Activated CD4-positive, CD25-positive, alpha-beta regulatory T cell (primary cell): Measurements from ENCODE around the gene TELO2.

Source experiments
- DNase-seq, 4 experiments: peaks; one replicate each; lab custom pipeline; 2025; lab: John Stamatoyannopoulos, UW

TELO2 gene

DNA sequence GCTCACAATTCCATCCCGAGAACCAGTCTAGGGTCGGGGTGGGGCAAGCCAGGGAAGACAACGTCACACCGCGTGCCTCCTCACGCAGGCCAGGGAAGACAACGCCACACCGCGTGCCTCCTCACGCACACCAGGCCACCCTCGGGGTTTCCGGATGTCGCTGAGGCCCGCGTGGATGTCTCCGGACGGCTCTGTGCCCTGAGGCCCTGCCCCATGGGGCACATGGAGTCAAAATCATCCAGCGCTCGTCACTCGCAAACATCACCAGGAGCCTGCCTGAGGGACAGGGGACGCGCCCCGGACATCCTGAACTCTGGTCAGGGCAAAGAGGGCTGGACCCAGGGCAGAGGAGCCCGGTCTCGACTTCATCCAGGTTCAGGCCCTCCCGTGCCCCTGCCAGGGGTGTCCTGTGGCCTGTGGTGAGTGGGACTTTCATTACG is 44.0 kb downstream of the TELO2 start:
- DNase-seq, result no peak

DNA sequence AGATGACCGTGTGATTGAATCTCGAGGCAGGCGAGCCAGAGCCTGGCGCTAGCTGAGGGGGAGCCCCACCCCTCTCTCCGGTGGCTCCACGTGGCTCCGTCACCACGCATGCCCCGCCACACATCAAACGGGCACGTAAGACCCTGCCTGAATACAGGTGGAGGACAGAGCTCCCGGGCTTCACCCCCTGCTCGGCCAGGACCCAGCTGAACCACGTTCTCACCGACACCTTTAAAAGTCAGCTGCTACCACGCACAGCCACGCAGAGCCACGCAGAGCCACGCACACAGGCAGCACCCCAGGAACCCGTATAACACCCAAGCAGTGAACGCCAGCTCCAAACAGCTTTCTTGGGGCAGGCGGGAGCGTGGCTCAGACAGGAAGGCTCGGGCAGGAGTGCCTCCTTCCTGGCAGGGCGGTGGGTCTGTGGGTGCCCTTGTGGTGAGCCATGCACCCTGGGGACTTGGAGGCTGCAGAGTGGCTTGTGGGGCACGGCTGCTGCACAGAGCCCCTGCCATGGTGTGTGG is 44.7 kb downstream of the TELO2 start:
- DNase-seq, result no peak

DNA sequence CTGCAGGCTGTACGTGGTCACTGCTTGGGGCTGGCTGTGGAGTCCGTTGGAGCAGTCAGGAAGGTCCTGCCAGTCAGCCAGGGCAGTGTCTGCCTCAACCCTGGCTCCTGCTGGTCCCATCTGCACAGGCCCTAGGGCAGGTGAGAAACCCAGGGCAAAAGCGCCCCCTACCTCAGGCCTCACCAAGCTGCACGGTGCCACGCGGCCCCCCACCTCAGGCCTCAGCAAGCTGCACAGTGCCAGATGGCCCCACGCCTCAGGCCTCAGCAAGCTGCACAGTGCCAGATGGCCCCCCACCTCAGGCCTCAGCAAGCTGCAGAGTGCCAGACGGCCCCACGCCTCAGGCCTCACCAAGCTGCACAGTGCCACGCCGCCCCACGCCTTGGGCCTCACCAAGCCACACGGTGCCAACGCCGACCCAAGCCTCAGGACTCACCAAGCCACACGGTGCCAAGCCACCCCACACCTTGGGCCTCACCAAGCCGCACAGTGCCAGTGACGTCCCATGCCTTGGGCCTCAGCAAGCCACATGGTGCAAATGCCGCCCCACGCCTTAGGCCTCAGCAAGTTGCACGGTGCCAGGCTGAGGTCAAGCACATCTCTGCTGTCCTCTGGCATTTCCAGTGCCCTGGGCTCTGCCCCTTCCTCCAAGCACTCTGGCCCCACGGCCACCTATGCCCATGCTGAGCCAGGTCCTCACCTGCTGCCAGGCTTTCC is 45.8 kb downstream of the TELO2 start:
- DNase-seq, result no peak

DNA sequence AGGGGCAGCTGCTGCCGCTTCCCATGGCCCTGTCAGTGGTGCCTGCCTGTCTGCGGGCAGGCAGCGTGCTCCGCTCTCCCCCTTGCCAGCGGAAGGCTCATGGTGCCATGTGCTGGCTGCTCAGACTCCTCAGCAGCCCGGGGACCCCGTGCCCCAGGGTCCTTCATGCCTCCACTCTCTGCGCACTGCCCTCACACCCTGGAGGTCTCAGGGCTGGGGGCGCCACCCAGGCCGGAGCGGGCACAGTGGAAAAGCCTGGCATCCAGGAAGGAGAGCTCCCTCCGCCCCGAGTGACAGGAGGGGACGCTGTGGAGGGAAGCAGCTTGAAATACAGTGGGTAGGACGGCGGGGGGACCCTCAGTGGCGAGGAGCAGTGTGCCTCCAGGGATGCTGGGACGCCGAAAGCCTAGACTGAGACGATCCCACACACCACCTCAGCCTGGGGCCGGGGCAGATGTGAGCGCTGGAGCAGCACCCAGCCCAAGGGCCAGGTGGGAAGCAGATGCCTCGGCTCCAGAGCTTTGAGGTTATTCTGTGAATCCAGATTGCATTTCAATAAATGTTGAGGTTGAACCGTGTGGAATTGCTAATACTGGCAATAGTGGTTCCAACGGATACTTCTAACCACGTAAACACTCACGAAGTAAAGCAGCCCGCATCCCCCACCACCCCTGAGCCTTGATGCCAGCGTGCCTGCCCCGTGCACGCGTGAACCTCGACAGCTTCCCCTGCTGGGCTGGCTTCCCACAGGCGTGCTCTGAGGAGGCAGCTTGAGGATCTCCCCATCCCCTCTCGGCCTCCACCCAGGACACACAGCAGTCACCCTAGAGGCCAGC is 46.8 kb downstream of the TELO2 start:
- no peak for DNase-seq

DNA sequence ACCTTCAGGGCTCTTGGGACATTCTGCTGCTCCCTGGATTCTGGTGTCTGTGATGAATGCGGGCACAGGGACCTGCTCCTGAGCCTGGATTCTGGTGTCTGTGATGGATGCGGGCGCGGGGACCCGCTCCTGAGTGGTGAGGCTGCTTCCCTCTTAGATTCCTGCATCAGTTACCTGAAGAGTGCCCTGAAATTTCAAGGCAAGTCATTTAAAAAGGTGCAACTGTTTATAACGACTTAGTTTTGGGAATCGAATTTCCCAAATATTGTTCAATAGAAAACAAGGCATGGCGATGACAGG is 47.3 kb downstream of the TELO2 start:
- DNase-seq, result no peak

DNA sequence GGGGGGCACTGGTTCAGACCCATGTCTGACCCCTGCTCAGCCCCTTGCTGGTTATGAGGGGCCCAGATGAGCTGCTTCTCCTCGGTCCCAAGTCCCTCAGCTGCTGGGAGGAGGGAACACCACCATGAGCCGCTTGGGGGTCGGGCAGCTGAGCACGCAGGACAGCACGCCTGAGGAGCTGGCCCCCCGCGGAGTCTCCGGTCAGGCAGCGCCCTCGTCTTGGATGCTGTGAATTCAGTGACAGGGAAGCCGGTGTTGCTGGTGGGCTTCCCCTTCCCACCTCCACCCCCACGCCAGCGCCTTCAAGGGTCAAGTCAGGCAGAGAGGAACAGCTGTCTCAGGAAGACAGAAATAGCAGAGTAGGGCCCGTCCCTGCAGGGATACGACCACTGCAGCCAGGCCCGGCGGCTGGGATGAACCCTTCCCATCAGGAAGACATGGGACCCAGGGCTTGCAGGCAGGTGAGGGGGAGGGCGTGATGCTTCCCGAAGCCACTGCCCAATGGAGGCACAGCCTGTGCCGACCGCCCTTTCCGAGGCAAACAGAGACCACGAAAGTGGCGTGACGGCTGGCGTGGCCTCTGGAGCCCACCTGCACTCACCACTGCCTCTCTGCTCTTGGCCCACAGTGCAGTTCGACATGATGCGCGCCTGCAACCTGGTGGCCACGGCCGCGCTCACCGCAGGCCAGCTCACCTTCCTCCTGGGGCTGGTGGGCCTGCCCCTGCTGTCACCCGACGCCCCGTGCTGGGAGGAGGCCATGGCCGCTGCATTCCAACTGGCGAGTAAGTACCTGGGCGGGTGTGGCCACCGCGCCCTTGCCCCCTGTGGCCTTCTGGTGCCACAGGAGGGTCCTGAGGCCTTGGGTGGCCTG is 48.4 kb downstream of the TELO2 start:
- DNase-seq, result no peak

DNA sequence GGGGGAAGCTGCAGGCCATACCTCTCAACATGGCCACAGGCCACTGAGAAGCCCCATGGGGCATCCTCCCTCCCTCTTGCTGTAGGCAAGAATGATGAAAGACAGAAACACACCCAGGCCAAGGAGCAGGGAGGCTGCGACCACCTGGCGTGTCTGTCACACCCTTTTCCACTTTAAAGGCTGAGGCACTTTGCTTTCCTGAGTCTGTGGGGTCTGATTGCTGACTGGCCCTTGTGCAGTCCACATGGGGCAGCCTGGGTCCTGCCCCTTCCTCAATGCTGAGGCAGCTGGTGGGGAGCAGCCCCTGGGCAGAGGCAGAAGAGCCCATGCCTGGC is 49.0 kb downstream of the TELO2 start:
- no peak for DNase-seq

DNA sequence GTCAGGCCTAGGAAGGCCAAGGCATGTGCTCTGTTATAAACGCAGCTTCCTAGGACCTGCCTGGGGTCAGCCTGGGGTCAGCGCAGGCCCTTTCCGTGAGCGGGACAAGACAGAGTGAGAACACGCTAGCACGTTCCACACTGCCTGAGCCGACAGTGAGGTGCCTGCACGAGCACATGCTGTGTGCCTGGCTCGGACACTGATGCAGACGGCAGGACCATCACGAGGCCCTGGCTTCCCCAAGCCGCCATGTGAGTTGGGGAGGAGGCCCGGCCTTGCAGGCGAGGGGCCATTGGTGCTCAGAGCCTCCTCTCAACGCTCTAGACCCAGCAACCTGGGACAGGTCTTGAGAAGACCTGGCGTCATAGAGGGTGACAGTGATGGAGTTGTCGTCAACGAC is 49.4 kb downstream of the TELO2 start:
- no peak for DNase-seq

DNA sequence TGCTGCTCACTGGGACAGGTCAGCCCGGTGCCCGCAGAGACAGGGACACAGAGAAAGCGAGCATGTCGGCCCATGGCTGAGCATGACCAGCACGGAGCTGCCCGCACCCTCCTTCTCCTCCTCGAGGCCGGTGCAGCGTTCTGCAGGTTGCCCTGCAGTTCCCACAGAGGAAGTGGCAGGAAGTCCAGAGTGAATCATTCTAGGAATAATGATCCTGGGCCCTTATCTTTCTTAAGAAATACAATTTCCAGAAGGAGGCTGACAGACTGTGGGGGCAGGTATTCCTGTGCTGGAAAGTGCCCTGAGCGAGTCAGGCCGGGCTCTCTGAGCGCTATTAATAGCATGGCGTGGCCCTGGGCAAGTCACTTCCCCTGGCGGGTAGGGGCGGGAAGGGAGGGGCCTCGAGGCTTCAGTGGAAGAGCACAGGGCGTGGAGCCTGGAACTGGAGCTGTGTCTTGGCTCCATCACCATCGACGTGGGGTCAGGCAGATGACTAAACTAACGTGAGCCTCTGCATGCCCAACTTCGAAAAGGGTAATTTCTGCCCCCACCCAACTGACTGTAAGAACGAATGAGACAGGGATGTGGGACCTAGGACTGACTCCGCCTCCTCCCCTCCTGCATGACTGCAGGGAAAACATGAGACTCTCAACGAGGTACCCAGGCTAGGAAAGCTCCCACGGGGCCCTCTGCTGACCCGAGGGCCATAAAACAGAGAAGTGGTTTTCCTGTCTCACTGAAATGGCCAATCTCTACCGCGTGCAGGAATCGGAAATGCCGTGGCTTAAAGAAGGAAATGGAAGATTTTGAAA is 50.1 kb downstream of the TELO2 start:
- peak in 1 of 4 experiments; percentile 58 for DNase-seq

DNA sequence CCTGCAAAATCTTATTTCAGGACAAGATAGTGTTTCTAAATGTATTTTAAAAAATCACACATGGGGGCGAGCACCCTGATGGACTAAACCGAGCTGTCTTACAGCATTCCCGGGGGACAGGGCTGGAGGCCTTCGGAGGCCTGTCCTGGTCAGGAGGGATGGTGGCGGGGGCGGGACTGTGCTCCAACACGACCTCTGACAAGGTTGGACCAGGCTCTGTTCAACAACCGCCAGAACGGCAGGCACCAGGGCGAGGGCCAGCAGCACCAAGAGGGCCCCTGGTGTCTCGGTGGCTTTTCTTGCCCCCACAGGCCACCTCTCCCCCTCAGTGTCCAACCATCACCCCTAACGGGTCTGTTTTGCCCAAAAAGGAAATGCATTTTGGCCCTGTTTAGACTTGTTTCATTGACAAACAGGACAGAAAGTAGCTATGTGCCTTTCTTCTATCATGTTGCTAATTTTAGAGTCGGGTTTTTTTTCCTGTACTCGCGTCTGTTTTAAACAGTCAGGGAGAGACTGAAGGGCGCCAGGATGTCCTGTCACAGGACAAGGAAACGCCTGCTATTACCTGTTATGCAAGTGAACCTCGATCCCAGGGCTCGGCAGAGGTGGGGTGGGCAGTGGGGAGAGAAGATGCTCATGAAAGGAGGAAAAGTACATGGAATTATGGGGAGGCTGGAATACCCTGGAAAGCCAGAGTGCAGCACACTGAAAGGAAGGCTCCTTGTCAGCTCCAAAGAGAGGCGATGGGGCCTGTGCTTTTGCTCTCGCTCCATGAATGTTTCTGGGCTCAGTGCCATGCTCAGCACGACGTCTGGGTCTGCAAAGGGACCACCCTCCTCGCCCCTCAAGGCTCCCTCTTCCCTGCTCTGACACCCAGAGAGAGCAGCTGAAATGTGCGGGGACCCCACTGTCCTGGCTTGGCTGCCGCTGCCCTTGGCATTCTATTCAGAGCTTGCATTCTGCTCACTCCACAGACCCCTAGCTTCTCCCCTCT is 52.2 kb downstream of the TELO2 start:
- DNase-seq, result no peak

DNA sequence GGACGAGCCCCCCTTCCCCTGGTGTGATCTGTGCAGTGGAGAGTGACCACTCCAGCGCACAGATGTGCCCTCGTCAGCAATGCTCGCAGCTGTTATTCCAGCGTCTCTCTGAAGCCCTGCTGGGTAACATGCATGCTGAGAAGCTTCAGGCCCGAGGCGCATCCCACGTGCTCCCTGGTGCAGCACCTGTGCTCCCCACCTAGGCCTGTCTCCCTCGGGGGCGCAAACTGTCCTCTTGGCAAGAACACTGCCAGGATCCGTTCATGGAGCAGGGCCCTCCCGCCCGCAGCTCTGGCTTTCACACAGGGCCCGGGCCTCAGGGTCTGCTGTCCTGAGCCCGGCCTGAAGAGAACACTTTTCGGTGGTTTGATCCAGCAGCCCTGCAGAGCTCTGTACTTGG is 53.3 kb downstream of the TELO2 start:
- no peak for DNase-seq

DNA sequence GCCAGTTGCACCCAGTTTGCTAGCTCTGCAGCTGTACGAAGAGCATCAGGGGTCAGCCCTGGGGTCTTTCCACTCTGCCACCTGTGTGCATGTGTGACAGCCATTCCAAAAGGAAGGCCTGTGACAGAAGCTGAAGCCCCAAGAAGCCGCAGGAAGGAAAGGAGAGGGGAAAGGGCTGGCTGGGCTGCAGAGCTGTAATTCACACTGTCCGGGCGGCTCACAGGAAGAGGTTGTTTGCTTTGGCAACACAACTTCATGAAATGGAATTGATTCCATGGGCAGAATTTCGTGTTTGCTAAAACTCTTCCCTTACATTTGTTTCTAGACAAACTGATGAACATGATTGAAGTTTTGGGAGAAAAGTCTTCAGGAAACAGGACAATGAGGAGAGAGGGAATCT is 55.1 kb downstream of the TELO2 start:
- DNase-seq, result no peak

DNA sequence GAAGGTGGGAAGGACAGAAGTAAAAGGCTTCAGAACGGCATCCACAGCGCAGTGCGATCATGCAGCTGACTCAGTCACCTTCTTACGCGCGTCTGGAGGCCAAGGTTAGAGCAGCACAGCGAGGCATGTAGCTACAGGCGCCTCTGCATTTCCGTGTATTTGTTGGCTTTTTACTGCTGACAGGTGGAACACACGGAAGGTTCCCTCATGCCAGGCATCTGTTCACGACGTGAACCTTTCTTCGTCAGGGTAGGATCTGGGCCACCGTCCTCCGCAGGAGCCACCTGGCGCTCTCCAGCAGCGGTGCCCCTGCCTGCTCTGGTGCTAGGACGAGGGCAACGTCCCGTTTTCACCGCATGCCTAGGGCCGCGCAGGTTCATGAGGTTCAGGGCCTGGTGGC is 55.6 kb downstream of the TELO2 start:
- DNase-seq, result no peak

DNA sequence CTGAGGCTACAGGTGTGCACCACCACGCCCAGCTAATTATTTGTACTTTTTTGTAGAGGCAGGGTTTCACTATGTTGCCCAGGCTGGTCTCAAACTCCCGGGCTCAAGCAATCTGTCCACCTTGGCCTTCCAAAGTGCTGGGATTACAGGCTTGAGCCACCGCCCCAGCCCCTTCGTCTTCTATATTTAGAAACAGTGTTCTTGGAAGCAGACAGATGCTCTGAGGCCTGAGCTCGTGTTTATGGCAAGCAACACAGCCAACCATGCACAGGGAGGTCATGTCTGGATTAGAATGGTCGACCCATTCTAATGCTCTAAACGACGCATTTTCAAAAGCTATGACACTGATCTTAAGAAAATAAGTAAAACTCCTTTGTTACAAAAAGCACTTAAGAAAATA is 56.9 kb downstream of the TELO2 start:
- no peak for DNase-seq

DNA sequence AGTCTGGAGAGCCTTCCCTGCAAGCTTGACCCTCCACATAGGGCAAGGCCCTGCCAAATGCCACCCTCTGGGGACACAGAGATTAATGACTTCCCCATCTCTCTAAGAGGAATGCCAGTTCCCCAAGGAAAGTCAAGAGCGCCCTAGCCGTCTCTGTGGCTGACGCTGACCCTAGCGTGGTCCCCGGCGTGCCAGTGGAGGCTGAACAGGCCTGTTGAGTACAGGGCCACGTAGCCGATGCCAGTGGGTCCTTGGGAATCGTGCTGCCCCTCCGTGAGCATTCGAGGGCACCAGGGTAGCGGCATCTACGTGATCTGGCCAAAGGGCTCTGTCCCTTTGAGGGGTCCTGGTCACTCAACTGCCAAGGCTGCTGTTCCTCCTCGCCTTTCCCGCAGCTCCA is 57.5 kb downstream of the TELO2 start:
- no peak for DNase-seq

DNA sequence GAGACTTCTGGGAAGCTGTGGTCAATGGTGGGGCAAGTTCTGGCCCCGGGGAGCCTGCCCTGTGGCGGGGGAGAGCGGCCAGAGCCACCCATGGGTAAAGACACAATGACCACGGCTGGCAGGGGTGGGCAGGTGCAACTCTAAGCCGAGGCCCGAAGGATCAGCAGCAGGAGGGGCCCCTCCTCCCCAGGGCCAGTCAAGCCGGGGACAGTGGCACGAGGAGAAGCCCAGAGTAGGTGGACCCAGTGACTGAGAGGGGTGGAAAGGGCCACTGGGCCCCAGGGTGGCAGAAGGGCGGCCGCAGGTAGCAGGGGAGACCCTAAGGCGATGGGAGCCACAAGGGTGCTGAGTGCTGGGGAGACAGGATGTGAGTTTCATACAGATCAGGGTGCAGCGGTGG is 58.0 kb downstream of the TELO2 start:
- DNase-seq, result no peak

DNA sequence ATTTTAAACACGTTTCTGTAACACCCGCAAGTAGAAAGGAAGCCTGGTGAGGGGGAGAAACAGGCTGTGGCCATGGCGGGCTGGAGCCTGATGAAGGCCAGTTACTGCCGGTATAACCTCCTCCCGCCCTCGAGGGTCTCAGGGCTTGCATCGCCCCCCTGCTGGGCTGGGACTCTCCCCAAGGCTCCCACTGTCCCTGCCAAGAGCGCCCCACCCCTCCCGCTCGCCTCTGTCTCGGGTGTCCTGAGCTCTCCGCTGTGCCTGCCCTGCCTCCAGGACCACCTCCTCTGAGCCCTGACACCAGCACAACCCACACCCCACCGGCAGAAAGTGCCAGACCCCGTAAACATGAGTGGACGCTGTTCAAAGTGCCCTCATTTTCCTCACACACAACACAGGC is 59.0 kb downstream of the TELO2 start:
- no peak for DNase-seq

DNA sequence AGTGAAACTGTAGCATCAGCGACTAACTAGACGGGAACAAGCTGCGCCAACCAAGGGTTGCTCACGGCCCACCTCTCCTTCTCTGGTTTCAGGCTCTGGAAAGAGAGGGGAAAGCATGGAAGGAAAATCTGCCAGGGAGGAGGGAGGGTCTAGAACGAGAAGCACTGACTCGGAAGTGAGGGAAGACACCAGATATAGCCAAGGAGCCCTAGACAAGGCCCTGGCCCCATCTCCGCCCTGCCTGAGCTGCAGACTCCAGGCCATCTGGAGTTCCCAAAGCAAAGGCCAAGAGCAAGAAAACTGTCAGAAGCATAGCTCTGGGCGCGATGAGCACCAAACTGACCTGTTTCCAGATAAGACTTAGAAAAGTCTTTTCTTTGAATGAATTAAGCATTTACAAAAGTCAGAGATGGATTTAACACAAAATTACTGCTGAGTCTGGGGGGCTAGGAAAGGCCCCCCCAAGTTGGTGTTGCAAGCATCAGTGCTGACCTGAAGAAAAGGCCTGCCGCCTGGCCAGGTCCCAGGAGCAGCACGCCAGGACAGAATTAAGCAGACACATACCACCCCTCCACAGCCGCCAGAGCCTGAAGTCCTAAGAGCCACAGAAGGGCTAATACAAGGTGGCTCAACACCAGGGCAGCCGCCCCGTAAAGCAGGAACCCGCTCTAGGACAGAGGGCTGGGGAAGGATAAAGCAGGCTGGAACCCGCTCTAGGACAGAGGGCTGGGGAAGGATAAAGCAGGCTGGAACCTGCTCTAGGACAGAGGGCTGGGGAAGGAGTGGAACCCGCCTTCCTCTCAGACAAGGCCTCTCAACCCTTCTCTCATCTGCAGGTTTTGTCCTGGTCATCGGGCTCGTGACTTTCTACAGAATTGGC is 61.0 kb downstream of the TELO2 start:
- no peak for DNase-seq

DNA sequence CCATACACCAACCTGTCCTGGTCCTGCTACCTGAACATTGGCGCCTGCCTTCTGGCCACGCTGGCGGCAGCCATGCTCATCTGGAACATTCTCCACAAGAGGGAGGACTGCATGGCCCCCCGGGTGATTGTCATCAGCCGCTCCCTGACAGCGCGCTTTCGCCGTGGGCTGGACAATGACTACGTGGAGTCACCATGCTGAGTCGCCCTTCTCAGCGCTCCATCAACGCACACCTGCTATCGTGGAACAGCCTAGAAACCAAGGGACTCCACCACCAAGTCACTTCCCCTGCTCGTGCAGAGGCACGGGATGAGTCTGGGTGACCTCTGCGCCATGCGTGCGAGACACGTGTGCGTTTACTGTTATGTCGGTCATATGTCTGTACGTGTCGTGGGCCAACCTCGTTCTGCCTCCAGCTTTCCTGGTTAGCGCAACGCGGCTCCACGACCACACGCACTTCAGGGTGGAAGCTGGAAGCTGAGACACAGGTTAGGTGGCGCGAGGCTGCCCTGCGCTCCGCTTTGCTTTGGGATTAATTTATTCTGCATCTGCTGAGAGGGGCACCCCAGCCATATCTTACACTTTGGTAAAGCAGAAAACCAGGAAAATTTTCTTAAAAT is 61.8 kb downstream of the TELO2 start:
- no peak for DNase-seq
